K562 (cell line): ENCODE results near the gene TBL1X. TPM values are rescaled to one million over a fixed set of nuclear protein-coding genes. Genes with fewer than 3 reads are reported as not detected.

Experiments used
- ATAC-seq: fragments of 200-7000 bp; cut with Tn5 transposase; 3 replicates; pipeline ENCODE4 v1.9.1; 2020; ENCODE audit warnings: moderate library complexity
- BruUV-seq: library from RNA; stranded (reverse); fragments of 400-500 nt; replicated peaks from 2 replicates; lab custom pipeline; 2021; lab: Mats Ljungman, UMichigan
- CTCF ChIA-PET: fragments of 300-600 bp; formaldehyde crosslinking; extraction: SDS; loops from one replicate; lab custom pipeline; 2021; ENCODE audit warnings: low intra/inter-chr PET ratio; lab: Yijun Ruan, JAX
- POLR2A ChIA-PET: fragments of 300-600, 350-650 bp; sonication (Branson Sonifier 250); formaldehyde crosslinking; extraction: SDS; loops from one replicate; lab custom pipeline; 2021; ENCODE audit warnings: antibody characterized with exemption, inconsistent platforms; lab: Yijun Ruan, JAX
- DNase-seq, 4 experiments: peaks; one replicate each; pipeline versions ENCODE4 v3.0.0 to v3.0.0-alpha.2; 2011 to 2018; ENCODE audit warnings: low spot score in 3 of 4, mixed read lengths in 3 of 4; ENCODE audit errors: extremely low read depth in 1 of 4
- FAIRE-seq: peaks from 2 replicates; lab custom pipeline; 2011; peaks lifted over from hg19 to GRCh38; lab: Jason Lieb, UNC
- H2AFZ ChIP-seq: 2 replicates; pipeline ENCODE4 v1.6.0; 2011; ENCODE audit warnings: low read depth, low read length, control low read depth, inconsistent platforms
- H3K27ac ChIP-seq: fragments of 200-600 bp; 3 replicates; pipeline ENCODE4 v1.8.0; 2011; ENCODE audit warnings: low read depth, mild to moderate bottlenecking, control low read depth, inconsistent platforms, low read length, moderate library complexity, mixed read lengths; ENCODE audit errors: extremely low read depth
- H3K27me3 ChIP-seq, 2 experiments: fragments of 300-600 bp in 1 of 2; 2 replicates in 1 of 2; 3 replicates in 1 of 2; pipeline versions ENCODE4 v1.6.0 to v1.8.0; 2011; ENCODE audit warnings: inconsistent platforms in 2 of 2, low read length in 2 of 2, mild to moderate bottlenecking in 1 of 2, mixed read lengths in 1 of 2, moderate library complexity in 1 of 2; ENCODE audit not compliant: control insufficient read depth in 2 of 2, insufficient read depth in 2 of 2
- H3K36me3 ChIP-seq: fragments of 300-600 bp; 3 replicates; pipeline ENCODE4 v1.8.0; 2011; ENCODE audit warnings: mild to moderate bottlenecking, low read length, inconsistent platforms; ENCODE audit not compliant: control insufficient read depth, insufficient read depth
- H3K4me1 ChIP-seq, 2 experiments: fragments of 200-600 bp in 1 of 2; replicated peaks in 1 of 2; 2 replicates in 1 of 2; 3 replicates in 1 of 2; pipeline versions ENCODE4 v1.5.1 to v1.8.0; 2011; ENCODE audit warnings: inconsistent platforms in 2 of 2, low read length in 2 of 2, mild to moderate bottlenecking in 1 of 2, mixed read lengths in 1 of 2, moderate library complexity in 1 of 2; ENCODE audit not compliant: control insufficient read depth in 2 of 2, insufficient read depth in 2 of 2
- H3K4me2 ChIP-seq: 2 replicates; pipeline ENCODE4 v1.6.1; 2011; ENCODE audit warnings: low read length, control low read depth, inconsistent platforms, mixed read lengths; ENCODE audit not compliant: insufficient read depth
- H3K4me3 ChIP-seq: fragments of 200-600 bp; sonication (generic), shearing (Covaris generic); 2 replicates; pipeline ENCODE4 v1.5.1; 2016; ENCODE audit warnings: control low read depth, inconsistent platforms
- H3K79me2 ChIP-seq: fragments of 200-600 bp; 3 replicates; pipeline ENCODE4 v1.8.0; 2011; ENCODE audit warnings: low read length, inconsistent platforms; ENCODE audit not compliant: control insufficient read depth, insufficient read depth
- H3K9ac ChIP-seq, 2 experiments: 2 replicates each; pipeline versions ENCODE4 v1.6.0 to v1.6.1; 2011; ENCODE audit warnings: low read depth in 2 of 2, low read length in 2 of 2, control low read depth in 1 of 2, inconsistent platforms in 1 of 2, mild to moderate bottlenecking in 1 of 2, mixed read lengths in 1 of 2; ENCODE audit not compliant: insufficient read depth in 1 of 2
- H3K9me1 ChIP-seq: one replicate; pipeline ENCODE4 v1.6.0; 2011; ENCODE audit warnings: inconsistent platforms, mild to moderate bottlenecking, low read length, moderate library complexity; ENCODE audit not compliant: control insufficient read depth, insufficient read depth
- H3K9me3 ChIP-seq: replicated peaks from 2 replicates; pipeline ENCODE4 v1.5.1; 2011; ENCODE audit warnings: low read depth, low read length, inconsistent platforms; ENCODE audit not compliant: control insufficient read depth, insufficient read depth
- H4K20me1 ChIP-seq: replicated peaks from 2 replicates; pipeline ENCODE4 v1.6.1; 2011; ENCODE audit warnings: low read length, inconsistent platforms, mixed read lengths; ENCODE audit not compliant: control insufficient read depth, insufficient read depth
- CREBBP ChIP-seq: IDR thresholded peaks from one replicate; pipeline ENCODE4 v1.6.1; 2012; ENCODE audit warnings: low read depth, mild to moderate bottlenecking, control low read depth, inconsistent platforms, low read length
- HEY1 ChIP-seq: fragments of 250-450 bp; sonication (Bioruptor Pico); IDR thresholded peaks from 2 replicates; pipeline ENCODE4 v1.5.0; 2020; ENCODE audit warnings: mild to moderate bottlenecking, moderate library complexity, borderline replicate concordance
- MYC ChIP-seq, 2 experiments: fragments of 250-450 bp in 1 of 2; sonication (Bioruptor Pico) in 1 of 2; IDR thresholded peaks; 2 replicates each; pipeline versions ENCODE4 v1.5.1 to v1.6.1; 2012 to 2021; ENCODE audit warnings: low read depth in 2 of 2, borderline replicate concordance in 1 of 2, improper control_type of control experiment in 1 of 2, low read length in 1 of 2, mild to moderate bottlenecking in 1 of 2, moderate library complexity in 1 of 2
- NCOA6 ChIP-seq: fragments of 450-650 bp; IDR thresholded peaks from 2 replicates; pipeline ENCODE4 v1.6.1; 2017; ENCODE audit warnings: mild to moderate bottlenecking
- PRPF4 ChIP-seq: fragments of 200-400 bp; formaldehyde crosslinking; IDR thresholded peaks from one replicate; pipeline ENCODE4 v1.6.1; 2017; ENCODE audit warnings: low read length, low read depth, mild to moderate bottlenecking; ENCODE audit not compliant: insufficient read depth, poor library complexity, severe bottlenecking
- RBM39 ChIP-seq: fragments of 200-400 bp; formaldehyde crosslinking; optimal IDR thresholded peaks from 2 replicates; pipeline ENCODE3; 2018; ENCODE audit warnings: low read depth, low read length
- RCOR1 ChIP-seq, 2 experiments: IDR thresholded peaks; 2 replicates each; pipeline ENCODE4 v1.6.1; 2012; ENCODE audit warnings: low read depth in 2 of 2, low read length in 2 of 2, borderline replicate concordance in 1 of 2, improper control_type of control experiment in 1 of 2
- SLC30A9 ChIP-seq: fragments of 250-450 bp; sonication (Bioruptor Pico); IDR thresholded peaks from 2 replicates; pipeline ENCODE4 v1.8.0; 2022; ENCODE audit warnings: mild to moderate bottlenecking, moderate library complexity
- ZNF354B ChIP-seq: fragments of 250-450 bp; sonication (Bioruptor Pico); IDR thresholded peaks from 2 replicates; pipeline ENCODE4 v1.4.0; 2020
- WGBS: fragments of 100-300 bp; shearing (Covaris generic); methylation state at CpG from one replicate; pipeline ENCODE4 v1.1.6; 2016; ENCODE audit warnings: low coverage, mixed read lengths; ENCODE audit not compliant: insufficient coverage; ENCODE audit errors: missing lambda C conversion rate; 5-methylcytosine and 5-hydroxymethylcytosine counted together
- in situ Hi-C: fragments of 300-500 bp; cut with MboI; formaldehyde crosslinking; loops from 4 replicates; pipeline ENCODE4 v1.15.0; 2018; ENCODE audit warnings: inconsistent platforms, mixed read lengths
- intact Hi-C: fragments of 100-400 bp; cut with micrococcal nuclease; formaldehyde crosslinking; loops from 2 replicates; pipeline ENCODE4 v1.14.2; 2022
- polyA plus RNA-seq, 8 experiments: library from polyadenylated mRNA; depleted of rRNA in 4 of 8; stranded (reverse) in 5 of 8; unstranded in 3 of 8; fragments of >200 nt; fragmentation: Nextera tagmentation in 2 of 8; fragmentation: Illumina TruSeq in 1 of 8; extraction: Ambion mirVana in 2 of 8; extraction: Trizol in 1 of 8; gene quantifications; 2 replicates each; pipeline versions ENCODE4 v1.2.1 to v1.2.3, GENCODE V29; 2011 to 2014; ENCODE audit warnings: inconsistent platforms in 1 of 8, missing spikeins in 1 of 8
- total RNA-seq, 7 experiments: library from RNA; depleted of rRNA in 6 of 7; stranded (reverse); fragments of >200 nt in 6 of 7; fragmentation: Illumina TruSeq in 2 of 7; extraction: Trizol in 2 of 7; gene quantifications; 2 replicates each; pipeline versions ENCODE4 v1.2.1 to v1.2.3, GENCODE V29; 2011 to 2021; ENCODE audit warnings: low replicate concordance in 1 of 7
- TF ChIP-seq, protein P1 (sequence below): fragments of 450-650 bp; IDR thresholded peaks from one replicate; pipeline ENCODE4 v1.6.1; 2018; ENCODE audit warnings: mild to moderate bottlenecking, moderate library complexity; ENCODE audit not compliant: partially characterized antibody
- TF ChIP-seq, protein P2 (sequence below): IDR thresholded peaks from 2 replicates; pipeline ENCODE4 v1.6.1; 2011; ENCODE audit warnings: borderline replicate concordance, low read depth, mild to moderate bottlenecking, moderate library complexity, low read length; ENCODE audit not compliant: insufficient read depth, poor library complexity, severe bottlenecking
- TF ChIP-seq, protein P3 (sequence below): fragments of 250-450 bp; sonication (Bioruptor Pico); IDR thresholded peaks from 2 replicates; pipeline ENCODE4 v1.4.0; 2020; ENCODE audit warnings: mild to moderate bottlenecking
- TF ChIP-seq, protein P4 (sequence below), 2 experiments: IDR thresholded peaks; 2 replicates each; pipeline ENCODE4 v1.6.1; 2012; ENCODE audit warnings: improper control_type of control experiment in 2 of 2, low read depth in 2 of 2, low read length in 2 of 2, borderline replicate concordance in 1 of 2

The TBL1X gene
- total and polyA plus RNA-seq, 9 of the 15 experiments (the other 6 are each of a cell fraction or from before 2014, with no cell fraction given), result 6.0 to 49.6 (median 19.7) TPM

DNA sequence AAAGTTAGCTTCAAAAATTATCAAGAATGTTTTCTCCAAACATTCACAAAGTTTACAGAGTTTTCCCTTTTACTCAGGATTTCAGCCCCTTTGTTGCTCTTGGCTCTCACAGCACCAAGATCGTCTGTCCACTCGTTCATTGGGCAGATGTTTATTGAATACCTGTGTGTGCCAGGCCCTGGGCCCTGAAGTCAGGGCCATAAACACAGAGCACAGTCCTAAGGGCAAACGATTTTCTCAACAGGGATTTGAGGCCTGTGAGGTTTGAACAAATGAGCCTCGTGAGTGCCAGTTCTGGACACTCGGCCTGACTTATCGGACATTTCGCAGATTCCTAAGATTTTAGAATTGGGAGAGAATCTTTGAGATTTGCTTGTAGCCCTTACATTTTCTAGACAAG lies 142.1 kb downstream of the TBL1X start (continued):
- no peak for TF ChIP-seq CREBBP
- no peak for TF ChIP-seq MYC (IDR thresholded peaks at IDR 0.05; ENCODE audit: low read depth, low read length)
- no peak for TF ChIP-seq MYC (CRISPR knock-in tag; IDR thresholded peaks at IDR 0.05; ENCODE audit: borderline replicate concordance, low read depth)
- TF ChIP-seq HEY1 (CRISPR knock-in tag), result no peak
- TF ChIP-seq, protein P1, sequence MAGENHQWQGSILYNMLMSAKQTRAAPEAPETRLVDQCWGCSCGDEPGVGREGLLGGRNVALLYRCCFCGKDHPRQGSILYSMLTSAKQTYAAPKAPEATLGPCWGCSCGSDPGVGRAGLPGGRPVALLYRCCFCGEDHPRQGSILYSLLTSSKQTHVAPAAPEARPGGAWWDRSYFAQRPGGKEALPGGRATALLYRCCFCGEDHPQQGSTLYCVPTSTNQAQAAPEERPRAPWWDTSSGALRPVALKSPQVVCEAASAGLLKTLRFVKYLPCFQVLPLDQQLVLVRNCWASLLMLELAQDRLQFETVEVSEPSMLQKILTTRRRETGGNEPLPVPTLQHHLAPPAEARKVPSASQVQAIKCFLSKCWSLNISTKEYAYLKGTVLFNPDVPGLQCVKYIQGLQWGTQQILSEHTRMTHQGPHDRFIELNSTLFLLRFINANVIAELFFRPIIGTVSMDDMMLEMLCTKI, result no peak
- TF ChIP-seq RBM39, result no peak
- TF ChIP-seq SLC30A9, result no peak
- TF ChIP-seq NCOA6, result no peak

- Histone ChIP-seq H3K4me1 (no peaks in the 10 kb centered on the region; a peak in 1 of 5 replicates), H2AFZ (no peak overlapping the region), H3K27ac (no peak overlapping the region), H3K9me3 (no peaks in the 10 kb centered on the region), H3K79me2 (peaks cover 2% of the 10 kb centered on the region), H3K9me1 (no peaks in the 10 kb centered on the region), H3K36me3 (no peaks in the 10 kb centered on the region), H3K27me3 (no peaks in the 10 kb centered on the region), H4K20me1 (0 out of 2 replicates have a peak, but pooled peaks cover 4% of the 10 kb centered on the region), H3K9ac (no peak overlapping the region), H3K4me3 (no peak overlapping the region), H3K4me2 (no peak overlapping the region)
- no peak for ATAC-seq
- DNase-seq, result no peak
- intact Hi-C loops (no loop called here), in situ Hi-C loops (no loop called here)
- no TSS peak for BruUV-seq
- ChIA-PET POLR2A (interaction anchor here (0.6 kb wide), 1 partner anchor 165 kb away, joined by 4 read pairs; no protein-coding TSS in a partner anchor), CTCF (no interaction called here)
- 93% methylated on average over 7 of the region's 7 CpGs for WGBS
- no peak for FAIRE-seq
- no peak for TF ChIP-seq RCOR1 (IDR thresholded peaks at IDR 0.05; ENCODE audit: borderline replicate concordance in 1 of 2, low read depth in 2 of 2, low read length in 2 of 2)
- no peak for TF ChIP-seq ZNF354B
- TF ChIP-seq, protein P2, sequence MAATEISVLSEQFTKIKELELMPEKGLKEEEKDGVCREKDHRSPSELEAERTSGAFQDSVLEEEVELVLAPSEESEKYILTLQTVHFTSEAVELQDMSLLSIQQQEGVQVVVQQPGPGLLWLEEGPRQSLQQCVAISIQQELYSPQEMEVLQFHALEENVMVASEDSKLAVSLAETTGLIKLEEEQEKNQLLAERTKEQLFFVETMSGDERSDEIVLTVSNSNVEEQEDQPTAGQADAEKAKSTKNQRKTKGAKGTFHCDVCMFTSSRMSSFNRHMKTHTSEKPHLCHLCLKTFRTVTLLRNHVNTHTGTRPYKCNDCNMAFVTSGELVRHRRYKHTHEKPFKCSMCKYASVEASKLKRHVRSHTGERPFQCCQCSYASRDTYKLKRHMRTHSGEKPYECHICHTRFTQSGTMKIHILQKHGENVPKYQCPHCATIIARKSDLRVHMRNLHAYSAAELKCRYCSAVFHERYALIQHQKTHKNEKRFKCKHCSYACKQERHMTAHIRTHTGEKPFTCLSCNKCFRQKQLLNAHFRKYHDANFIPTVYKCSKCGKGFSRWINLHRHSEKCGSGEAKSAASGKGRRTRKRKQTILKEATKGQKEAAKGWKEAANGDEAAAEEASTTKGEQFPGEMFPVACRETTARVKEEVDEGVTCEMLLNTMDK, result no peak
- TF ChIP-seq, protein P3, sequence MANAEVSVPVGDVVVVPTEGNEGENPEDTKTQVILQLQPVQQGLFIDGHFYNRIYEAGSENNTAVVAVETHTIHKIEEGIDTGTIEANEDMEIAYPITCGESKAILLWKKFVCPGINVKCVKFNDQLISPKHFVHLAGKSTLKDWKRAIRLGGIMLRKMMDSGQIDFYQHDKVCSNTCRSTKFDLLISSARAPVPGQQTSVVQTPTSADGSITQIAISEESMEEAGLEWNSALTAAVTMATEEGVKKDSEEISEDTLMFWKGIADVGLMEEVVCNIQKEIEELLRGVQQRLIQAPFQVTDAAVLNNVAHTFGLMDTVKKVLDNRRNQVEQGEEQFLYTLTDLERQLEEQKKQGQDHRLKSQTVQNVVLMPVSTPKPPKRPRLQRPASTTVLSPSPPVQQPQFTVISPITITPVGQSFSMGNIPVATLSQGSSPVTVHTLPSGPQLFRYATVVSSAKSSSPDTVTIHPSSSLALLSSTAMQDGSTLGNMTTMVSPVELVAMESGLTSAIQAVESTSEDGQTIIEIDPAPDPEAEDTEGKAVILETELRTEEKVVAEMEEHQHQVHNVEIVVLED (CRISPR knock-in tag), result no peak
- no peak for TF ChIP-seq PRPF4
- TF ChIP-seq, protein P4, sequence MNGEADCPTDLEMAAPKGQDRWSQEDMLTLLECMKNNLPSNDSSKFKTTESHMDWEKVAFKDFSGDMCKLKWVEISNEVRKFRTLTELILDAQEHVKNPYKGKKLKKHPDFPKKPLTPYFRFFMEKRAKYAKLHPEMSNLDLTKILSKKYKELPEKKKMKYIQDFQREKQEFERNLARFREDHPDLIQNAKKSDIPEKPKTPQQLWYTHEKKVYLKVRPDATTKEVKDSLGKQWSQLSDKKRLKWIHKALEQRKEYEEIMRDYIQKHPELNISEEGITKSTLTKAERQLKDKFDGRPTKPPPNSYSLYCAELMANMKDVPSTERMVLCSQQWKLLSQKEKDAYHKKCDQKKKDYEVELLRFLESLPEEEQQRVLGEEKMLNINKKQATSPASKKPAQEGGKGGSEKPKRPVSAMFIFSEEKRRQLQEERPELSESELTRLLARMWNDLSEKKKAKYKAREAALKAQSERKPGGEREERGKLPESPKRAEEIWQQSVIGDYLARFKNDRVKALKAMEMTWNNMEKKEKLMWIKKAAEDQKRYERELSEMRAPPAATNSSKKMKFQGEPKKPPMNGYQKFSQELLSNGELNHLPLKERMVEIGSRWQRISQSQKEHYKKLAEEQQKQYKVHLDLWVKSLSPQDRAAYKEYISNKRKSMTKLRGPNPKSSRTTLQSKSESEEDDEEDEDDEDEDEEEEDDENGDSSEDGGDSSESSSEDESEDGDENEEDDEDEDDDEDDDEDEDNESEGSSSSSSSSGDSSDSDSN (IDR thresholded peaks at IDR 0.05; ENCODE audit: borderline replicate concordance in 1 of 2, low read depth in 2 of 2, low read length in 2 of 2), result no peak
Measured at GRCh38 chrX:9609499-9609898, 144.6 kb downstream of the TBL1X start.
